Lung (tissue), 12 donors: ENCODE measurements around the gene NFATC4. TPM values are rescaled to one million over a fixed set of nuclear protein-coding genes. Genes with fewer than 3 reads are reported as not detected.

Source experiments
- ATAC-seq: fragments of 200-7000 bp; cut with Tn5 transposase; one replicate; pipeline ENCODE4 v1.9.1; 2020; ENCODE audit warnings: moderate number of reproducible peaks; ENCODE audit not compliant: insufficient read depth, low FRiP score
- DNase-seq, 3 donors: peaks; one replicate each; pipeline ENCODE4 v3.0.0-alpha.2; 2013 to 2017
- H3K27ac ChIP-seq, 2 donors: one replicate each; pipeline ENCODE4 v1.5.1; 2013; ENCODE audit warnings: mild to moderate bottlenecking in 2 of 2, moderate library complexity in 2 of 2, control low read depth in 1 of 2, inconsistent platforms in 1 of 2, low read depth in 1 of 2, low read length in 1 of 2
- H3K27me3 ChIP-seq, 3 donors: one replicate each; pipeline ENCODE4 v1.5.1; 2013; ENCODE audit warnings: low read length in 2 of 3; ENCODE audit not compliant: control insufficient read depth in 3 of 3, insufficient read depth in 3 of 3
- H3K36me3 ChIP-seq, 4 donors: one replicate each; pipeline ENCODE4 v1.5.1; 2013; ENCODE audit warnings: low read length in 4 of 4, mild to moderate bottlenecking in 1 of 4, moderate library complexity in 1 of 4; ENCODE audit not compliant: control insufficient read depth in 4 of 4, insufficient read depth in 4 of 4
- H3K4me1 ChIP-seq, 5 donors: one replicate each; pipeline ENCODE4 v1.5.1; 2013; ENCODE audit warnings: low read length in 5 of 5, mild to moderate bottlenecking in 2 of 5, moderate library complexity in 1 of 5; ENCODE audit not compliant: control insufficient read depth in 5 of 5, insufficient read depth in 5 of 5
- H3K4me3 ChIP-seq: one replicate; pipeline ENCODE4 v1.5.1; 2013; ENCODE audit warnings: mild to moderate bottlenecking, control low read depth, moderate library complexity
- H3K9ac ChIP-seq, 2 donors: one replicate each; pipeline ENCODE4 v1.5.1; 2013; ENCODE audit warnings: low read length in 2 of 2, control low read depth in 1 of 2; ENCODE audit not compliant: insufficient read depth in 1 of 2
- H3K9me3 ChIP-seq, 4 donors: one replicate each; pipeline ENCODE4 v1.5.1; 2013; ENCODE audit warnings: low read length in 3 of 4, mild to moderate bottlenecking in 1 of 4, moderate library complexity in 1 of 4; ENCODE audit not compliant: control insufficient read depth in 4 of 4, insufficient read depth in 3 of 4
- WGBS, 2 donors: extraction: QIAGEN DNeasy Blood & Tissue Kit; methylation state at CpG; one replicate each; pipeline ENCODE4 v1.1.7; 2013; 5-methylcytosine and 5-hydroxymethylcytosine counted together
- polyA plus RNA-seq, 2 donors: library from polyadenylated mRNA; stranded (reverse); fragments of 200-250 nt; gene quantifications; one replicate each; pipeline ENCODE4 v1.2.1, GENCODE V29; 2013
- total RNA-seq, 2 donors: library from RNA; depleted of rRNA in 1 of 2; stranded (reverse); fragments of >200 nt in 1 of 2; gene quantifications; one replicate each; pipeline ENCODE4 v1.2.1, GENCODE V29; 2014 to 2021
- TF ChIP-seq, protein P1 (sequence below): IDR thresholded peaks from 2 replicates; pipeline ENCODE4 v1.5.1; 2012; ENCODE audit warnings: mild to moderate bottlenecking; ENCODE audit errors: control extremely low read depth, extremely low read depth
- donor health status: control.
- donor health status: control.
- donor health status: Bipolar disorder and iron deficiency.
- donor health status: healthy.
- donor health status: DM: yes; HTN: yes; CAD: no.

NFATC4 gene
- total and polyA plus RNA-seq, 4 donors, result 13.9 to 71.4 (median 38.4) TPM

DNA sequence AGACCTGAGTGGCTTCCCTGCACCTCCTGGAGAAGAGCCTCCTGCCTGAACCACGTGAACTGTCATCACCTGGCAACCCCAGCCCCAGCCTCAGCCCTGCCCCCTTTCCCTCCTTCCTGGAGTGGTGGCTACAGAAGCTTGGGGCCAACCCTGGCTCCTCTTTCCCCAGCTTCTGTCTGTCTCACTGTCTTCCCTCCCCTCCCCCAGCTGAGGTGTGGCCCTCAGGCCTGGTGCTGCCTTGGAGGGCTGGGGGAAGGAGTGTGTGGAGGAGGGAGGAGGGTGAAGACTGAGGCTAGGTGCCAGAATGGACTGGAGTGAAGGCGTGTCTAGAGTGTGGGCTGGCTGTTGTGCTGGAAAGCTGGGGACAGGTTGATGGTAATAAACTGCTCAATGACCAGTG is 9.7 kb downstream of the NFATC4 start:
- ATAC-seq (no peak), DNase-seq (no peak)
- Histone ChIP-seq H3K36me3 (peaks cover 0 to 27% (median 6%) of the 10 kb centered on the region in 4 donors), H3K4me1 (peaks cover 0 to 8% (median 1%) of the 10 kb centered on the region in 5 donors), H3K4me3 (no peak overlapping the region), H3K9ac (no peak overlapping the region), H3K9me3 (no peaks in the 10 kb centered on the region), H3K27ac (no peak overlapping the region), H3K27me3 (no peaks in the 10 kb centered on the region)
- 56 to 84% methylated on average over 2 of the region's 2 CpGs for WGBS, 2 donors
- TF ChIP-seq, protein P1, sequence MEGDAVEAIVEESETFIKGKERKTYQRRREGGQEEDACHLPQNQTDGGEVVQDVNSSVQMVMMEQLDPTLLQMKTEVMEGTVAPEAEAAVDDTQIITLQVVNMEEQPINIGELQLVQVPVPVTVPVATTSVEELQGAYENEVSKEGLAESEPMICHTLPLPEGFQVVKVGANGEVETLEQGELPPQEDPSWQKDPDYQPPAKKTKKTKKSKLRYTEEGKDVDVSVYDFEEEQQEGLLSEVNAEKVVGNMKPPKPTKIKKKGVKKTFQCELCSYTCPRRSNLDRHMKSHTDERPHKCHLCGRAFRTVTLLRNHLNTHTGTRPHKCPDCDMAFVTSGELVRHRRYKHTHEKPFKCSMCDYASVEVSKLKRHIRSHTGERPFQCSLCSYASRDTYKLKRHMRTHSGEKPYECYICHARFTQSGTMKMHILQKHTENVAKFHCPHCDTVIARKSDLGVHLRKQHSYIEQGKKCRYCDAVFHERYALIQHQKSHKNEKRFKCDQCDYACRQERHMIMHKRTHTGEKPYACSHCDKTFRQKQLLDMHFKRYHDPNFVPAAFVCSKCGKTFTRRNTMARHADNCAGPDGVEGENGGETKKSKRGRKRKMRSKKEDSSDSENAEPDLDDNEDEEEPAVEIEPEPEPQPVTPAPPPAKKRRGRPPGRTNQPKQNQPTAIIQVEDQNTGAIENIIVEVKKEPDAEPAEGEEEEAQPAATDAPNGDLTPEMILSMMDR, result no peak

DNA sequence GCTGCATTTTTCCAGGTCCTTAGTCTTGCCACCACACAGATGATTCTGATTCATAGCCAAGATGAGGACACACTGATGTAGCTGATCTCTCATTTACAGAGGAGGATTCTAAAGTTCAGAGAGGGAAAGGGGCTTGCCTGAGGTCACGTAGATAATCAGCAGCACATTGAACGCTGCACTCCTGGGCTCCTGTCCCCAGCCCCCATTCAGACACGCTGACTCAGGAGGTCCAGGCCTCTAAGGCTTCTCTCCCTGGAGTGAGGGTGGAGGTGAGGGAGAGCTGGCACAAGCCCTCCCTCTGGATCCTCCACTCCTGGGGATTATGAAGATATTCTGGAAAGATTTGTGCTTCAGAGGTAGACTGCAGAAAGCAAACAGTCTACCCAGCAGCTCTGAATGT is 10.3 kb downstream of the NFATC4 start:
- Histone ChIP-seq H3K9me3 (no peaks in the 10 kb centered on the region), H3K27ac (no peak overlapping the region), H3K27me3 (no peaks in the 10 kb centered on the region), H3K36me3 (peaks cover 0 to 21% (median 6%) of the 10 kb centered on the region in 4 donors), H3K9ac (no peak overlapping the region), H3K4me1 (peaks cover 0 to 8% (median 0%) of the 10 kb centered on the region in 5 donors), H3K4me3 (no peak overlapping the region)
- DNase-seq (no peak), ATAC-seq (no peak)
- TF ChIP-seq, protein P1, result no peak
- WGBS, 2 donors, result 82 to 90% methylated on average over 3 of the region's 3 CpGs

DNA sequence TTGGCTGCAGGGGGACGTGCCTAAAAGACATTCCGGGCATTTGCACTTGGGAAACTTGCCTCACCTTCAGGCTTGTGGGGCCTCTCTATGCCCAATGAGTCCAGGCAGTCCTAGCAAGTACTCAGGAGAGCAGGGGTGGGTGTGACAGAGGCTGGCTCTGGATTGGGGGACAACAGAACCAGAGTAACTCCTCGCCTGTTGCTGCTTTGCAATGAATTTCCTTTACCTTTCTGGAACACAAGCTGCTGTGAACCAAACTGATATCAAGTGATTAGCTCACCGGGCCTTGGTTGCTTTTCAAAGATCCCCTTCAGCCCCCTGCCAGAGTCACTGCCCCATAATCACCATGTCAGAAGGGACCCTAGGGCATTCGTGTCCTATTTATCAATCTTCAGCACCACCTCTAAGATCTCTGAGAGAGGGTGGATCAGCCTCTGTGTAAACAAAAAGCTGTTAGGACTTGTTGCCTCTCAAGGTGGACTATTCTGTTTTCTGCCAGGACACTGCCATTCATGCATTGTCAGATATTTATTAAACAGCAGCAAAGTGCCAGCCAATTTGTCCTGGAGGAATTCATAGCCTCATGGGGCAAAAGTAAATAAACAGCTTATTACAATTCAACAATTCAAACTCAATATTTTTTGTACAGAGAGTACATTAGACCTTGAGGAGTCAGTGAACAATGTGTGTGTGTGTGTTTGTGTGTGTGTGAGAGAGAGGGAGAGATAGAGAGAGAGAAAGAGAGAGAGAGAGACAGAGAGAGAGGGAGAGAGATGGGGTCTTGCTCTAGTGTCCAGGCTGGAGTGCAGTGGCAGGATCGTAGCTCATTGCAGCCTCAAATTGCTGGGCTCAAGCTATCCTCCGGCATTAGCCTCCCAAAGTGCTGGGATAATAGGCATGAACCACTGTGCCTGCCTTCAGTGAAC is 11.3 kb downstream of the NFATC4 start:
- Histone ChIP-seq H3K27ac (no peak overlapping the region), H3K9me3 (no peaks in the 10 kb centered on the region), H3K4me1 (peaks cover 0 to 8% (median 0%) of the 10 kb centered on the region in 5 donors), H3K36me3 (peaks cover 0 to 20% (median 3%) of the 10 kb centered on the region in 4 donors), H3K9ac (no peak overlapping the region), H3K27me3 (no peaks in the 10 kb centered on the region), H3K4me3 (no peak overlapping the region)
- WGBS, 2 donors, result 82 to 92% methylated on average over 7 of the region's 7 CpGs
- TF ChIP-seq, protein P1, result no peak
- ATAC-seq, result no peak
- DNase-seq, result no peak
